HepG2 (cell line): Measurements from ENCODE around the gene AK9. TPM values are rescaled to one million over a fixed set of nuclear protein-coding genes. Genes with fewer than 3 reads are reported as not detected.

Experiments
- CEBPG ChIP-seq: IDR thresholded peaks from 2 replicates; pipeline ENCODE4 v1.6.1; 2016
- HMG20B ChIP-seq: conservative IDR thresholded peaks from 2 replicates; pipeline ENCODE4 v1.6.1; 2016; ENCODE audit warnings: missing genetic modification reagents, missing compliant biosample characterization
- KMT2A ChIP-seq: sonication (generic); formaldehyde crosslinking; IDR thresholded peaks from 2 replicates; pipeline ENCODE4 v1.4.0; 2020; ENCODE audit warnings: missing genetic modification reagents
- MLXIP ChIP-seq: sonication (generic); formaldehyde crosslinking; IDR thresholded peaks from 2 replicates; pipeline ENCODE4 v1.9.0; 2021; ENCODE audit warnings: missing genetic modification reagents, borderline replicate concordance
- MXI1 ChIP-seq: IDR thresholded peaks from 3 replicates; pipeline ENCODE4 v1.6.1; 2012; ENCODE audit warnings: low read depth, low read length, inconsistent platforms, borderline replicate concordance
- ZNF225 ChIP-seq: sonication (generic); formaldehyde crosslinking; IDR thresholded peaks from 2 replicates; pipeline ENCODE4 v1.4.0; 2020; ENCODE audit warnings: mild to moderate bottlenecking, missing genetic modification reagents
- ZNF367 ChIP-seq: sonication (generic); formaldehyde crosslinking; IDR thresholded peaks from 2 replicates; pipeline ENCODE4 v1.4.0; 2020; ENCODE audit warnings: missing genetic modification reagents, borderline replicate concordance
- ZNF530 ChIP-seq: sonication (generic); formaldehyde crosslinking; IDR thresholded peaks from 2 replicates; pipeline ENCODE4 v1.5.0; 2020; ENCODE audit warnings: low read depth, mild to moderate bottlenecking, missing genetic modification reagents
- ZSCAN25 ChIP-seq: sonication (generic); formaldehyde crosslinking; IDR thresholded peaks from 2 replicates; pipeline ENCODE4 v1.8.0; 2022; ENCODE audit warnings: mild to moderate bottlenecking, missing genetic modification reagents
- polyA plus RNA-seq, 8 experiments: library from polyadenylated mRNA; depleted of rRNA in 3 of 8; stranded (reverse) in 7 of 8; unstranded in 1 of 8; fragments of >200 nt; fragmentation: Illumina TruSeq in 4 of 8; extraction: Trizol in 4 of 8; gene quantifications; 2 replicates each; pipeline versions ENCODE4 v1.2.1 to v1.2.3, GENCODE V29; 2011 to 2016; ENCODE audit warnings: low read depth in 4 of 8, missing spikeins in 1 of 8, mixed read lengths in 1 of 8; ENCODE audit not compliant: insufficient read depth in 1 of 8
- total RNA-seq, 5 experiments: library from RNA; depleted of rRNA; stranded (reverse); fragments of >200 nt; fragmentation: Illumina TruSeq; extraction: Trizol; gene quantifications; 2 replicates each; pipeline ENCODE4 v1.2.3, GENCODE V29; 2016; ENCODE audit warnings: low read depth in 1 of 5
- TF ChIP-seq, protein P1 (sequence below): sonication (generic); formaldehyde crosslinking; IDR thresholded peaks from 2 replicates; pipeline ENCODE4 v1.4.0; 2020; ENCODE audit warnings: mild to moderate bottlenecking, missing genetic modification reagents
- TF ChIP-seq, protein P2 (sequence below): sonication (generic); formaldehyde crosslinking; IDR thresholded peaks from 2 replicates; pipeline ENCODE4 v1.8.0; 2022; ENCODE audit warnings: missing genetic modification reagents, mild to moderate bottlenecking, borderline replicate concordance
- TF ChIP-seq, protein P3 (sequence below): IDR thresholded peaks from 2 replicates; pipeline ENCODE4 v1.6.1; 2012; ENCODE audit warnings: inconsistent platforms

The AK9 gene
- total and polyA plus RNA-seq, 2 of the 13 experiments (the other 11 are each of a cell fraction or from before 2014, with no cell fraction given), result 3.2 to 4.8 TPM

DNA sequence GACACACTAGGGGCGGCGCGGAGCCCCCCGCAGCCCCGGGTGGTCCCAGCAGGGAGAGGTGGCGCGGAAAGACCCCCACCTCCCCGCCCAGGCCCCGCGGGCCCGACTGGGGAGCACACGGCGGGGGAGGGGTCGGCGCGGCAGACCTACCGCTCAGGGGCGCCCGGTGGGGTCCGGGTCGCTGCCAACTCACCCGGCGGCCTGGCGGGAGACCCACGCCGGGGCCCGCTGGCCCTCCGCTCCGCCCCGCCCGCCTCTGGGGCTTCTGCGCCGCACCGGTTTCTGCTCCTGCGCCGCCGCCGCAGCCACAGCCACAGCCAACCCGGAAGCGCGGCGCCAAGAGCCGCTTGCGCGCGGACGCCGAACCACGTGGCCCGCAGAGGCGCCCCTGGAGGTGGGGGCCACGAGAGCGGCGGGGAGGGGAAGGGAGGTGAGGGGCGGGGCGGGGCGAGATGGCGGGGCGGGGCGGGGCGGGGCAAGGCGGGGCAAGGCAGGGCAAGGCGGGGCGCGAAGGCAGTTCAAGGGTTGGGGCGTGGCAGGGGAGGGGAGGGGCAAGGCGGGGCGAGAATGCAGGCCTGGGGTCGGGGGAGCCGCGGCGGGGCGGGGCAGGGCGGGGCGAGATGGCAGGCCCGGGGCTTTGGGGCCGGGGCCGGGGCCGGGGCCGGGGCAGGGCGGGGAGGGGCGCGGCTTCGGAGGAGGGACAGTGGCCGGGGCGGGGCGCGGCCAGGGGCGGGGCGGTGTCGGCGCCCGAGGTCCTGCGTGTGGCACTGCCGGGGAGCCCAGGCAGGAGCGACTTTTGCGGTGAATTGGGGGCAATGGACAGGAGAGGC lies 207.9 kb downstream of the AK9 start, which contains the start of gene ZBTB24 (continued):
- TF ChIP-seq, protein P1, sequence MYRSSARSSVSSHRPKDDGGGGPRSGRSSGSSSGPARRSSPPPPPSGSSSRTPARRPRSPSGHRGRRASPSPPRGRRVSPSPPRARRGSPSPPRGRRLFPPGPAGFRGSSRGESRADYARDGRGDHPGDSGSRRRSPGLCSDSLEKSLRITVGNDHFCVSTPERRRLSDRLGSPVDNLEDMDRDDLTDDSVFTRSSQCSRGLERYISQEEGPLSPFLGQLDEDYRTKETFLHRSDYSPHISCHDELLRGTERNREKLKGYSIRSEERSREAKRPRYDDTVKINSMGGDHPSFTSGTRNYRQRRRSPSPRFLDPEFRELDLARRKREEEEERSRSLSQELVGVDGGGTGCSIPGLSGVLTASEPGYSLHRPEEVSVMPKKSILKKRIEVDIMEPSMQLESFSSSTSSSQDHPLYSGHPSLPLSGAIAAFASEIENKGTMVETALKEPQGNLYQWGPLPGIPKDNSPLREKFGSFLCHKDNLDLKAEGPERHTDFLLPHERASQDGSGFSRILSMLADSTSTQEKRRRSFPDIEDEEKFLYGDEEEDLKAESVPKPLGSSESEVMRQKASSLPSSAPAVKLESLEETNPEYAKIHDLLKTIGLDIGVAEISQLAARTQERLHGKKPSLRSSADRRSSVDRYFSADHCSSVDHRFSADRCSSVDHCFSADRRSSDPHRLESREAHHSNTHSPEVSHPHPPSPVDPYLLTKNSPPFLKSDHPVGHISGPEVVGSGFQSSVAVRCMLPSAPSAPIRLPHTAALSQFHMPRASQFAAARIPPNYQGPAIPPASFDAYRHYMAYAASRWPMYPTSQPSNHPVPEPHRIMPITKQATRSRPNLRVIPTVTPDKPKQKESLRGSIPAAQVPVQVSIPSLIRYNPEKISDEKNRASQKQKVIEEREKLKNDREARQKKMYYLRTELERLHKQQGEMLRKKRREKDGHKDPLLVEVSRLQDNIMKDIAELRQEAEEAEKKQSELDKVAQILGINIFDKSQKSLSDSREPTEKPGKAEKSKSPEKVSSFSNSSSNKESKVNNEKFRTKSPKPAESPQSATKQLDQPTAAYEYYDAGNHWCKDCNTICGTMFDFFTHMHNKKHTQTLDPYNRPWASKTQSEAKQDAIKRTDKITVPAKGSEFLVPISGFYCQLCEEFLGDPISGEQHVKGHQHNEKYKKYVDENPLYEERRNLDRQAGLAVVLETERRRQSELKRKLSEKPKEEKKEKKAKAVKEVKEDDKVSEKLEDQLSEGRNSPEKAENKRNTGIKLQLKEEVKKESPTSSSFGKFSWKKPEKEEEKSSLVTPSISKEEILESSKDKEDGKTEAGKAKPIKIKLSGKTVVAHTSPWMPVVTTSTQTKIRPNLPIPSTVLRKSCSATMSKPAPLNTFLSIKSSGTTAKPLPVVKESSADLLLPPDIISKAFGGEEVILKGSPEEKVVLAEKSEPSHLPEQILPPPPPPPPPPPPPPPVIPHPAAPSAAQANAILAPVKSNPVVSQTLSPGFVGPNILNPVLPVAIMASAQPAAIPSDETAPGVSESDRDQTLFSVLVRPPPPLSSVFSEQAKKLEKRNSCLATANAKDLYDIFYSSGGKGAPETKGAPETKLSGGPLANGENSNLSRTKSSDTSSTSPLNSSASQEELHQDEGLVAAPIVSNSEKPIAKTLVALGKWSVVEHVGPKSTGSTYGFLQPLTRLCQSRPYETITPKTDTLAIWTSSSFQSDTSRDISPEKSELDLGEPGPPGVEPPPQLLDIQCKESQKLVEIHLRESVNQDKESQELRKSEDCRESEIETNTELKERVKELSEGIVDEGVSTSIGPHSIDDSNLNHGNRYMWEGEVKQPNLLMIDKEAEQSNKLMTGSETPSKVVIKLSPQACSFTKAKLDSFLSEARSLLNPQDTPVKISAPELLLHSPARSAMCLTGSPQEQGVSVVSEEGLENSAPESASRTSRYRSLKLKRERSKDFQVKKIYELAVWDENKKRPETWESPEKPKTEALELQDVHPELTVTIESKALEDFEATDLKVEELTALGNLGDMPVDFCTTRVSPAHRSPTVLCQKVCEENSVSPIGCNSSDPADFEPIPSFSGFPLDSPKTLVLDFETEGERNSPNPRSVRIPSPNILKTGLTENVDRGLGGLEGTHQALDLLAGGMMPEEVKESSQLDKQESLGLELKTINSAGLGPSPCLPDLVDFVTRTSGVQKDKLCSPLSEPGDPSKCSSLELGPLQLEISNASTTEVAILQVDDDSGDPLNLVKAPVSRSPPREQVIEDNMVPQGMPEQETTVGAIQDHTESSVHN (CRISPR knock-in tag), result no peak
- TF ChIP-seq MXI1 (peak; percentile 90; the same call in 1 of the 3 replicates), ZNF530 (CRISPR knock-in tag) (no peak), MLXIP (CRISPR knock-in tag) (no peak), ZNF367 (CRISPR knock-in tag) (no peak), CEBPG (no peak), KMT2A (no peak; the same call in 1 of the 2 replicates), HMG20B (CRISPR knock-in tag) (no peak), ZSCAN25 (CRISPR knock-in tag) (no peak; the same call in none of the 2 replicates), ZNF225 (CRISPR knock-in tag) (no peak)
- TF ChIP-seq, protein P2, sequence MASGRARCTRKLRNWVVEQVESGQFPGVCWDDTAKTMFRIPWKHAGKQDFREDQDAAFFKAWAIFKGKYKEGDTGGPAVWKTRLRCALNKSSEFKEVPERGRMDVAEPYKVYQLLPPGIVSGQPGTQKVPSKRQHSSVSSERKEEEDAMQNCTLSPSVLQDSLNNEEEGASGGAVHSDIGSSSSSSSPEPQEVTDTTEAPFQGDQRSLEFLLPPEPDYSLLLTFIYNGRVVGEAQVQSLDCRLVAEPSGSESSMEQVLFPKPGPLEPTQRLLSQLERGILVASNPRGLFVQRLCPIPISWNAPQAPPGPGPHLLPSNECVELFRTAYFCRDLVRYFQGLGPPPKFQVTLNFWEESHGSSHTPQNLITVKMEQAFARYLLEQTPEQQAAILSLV (CRISPR knock-in tag), result peak; percentile 59; the same call in 1 of the 2 replicates
- TF ChIP-seq, protein P3, sequence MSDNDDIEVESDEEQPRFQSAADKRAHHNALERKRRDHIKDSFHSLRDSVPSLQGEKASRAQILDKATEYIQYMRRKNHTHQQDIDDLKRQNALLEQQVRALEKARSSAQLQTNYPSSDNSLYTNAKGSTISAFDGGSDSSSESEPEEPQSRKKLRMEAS, result peak; percentile 94
